ENCODE measurements around the gene SNTG2.

DNA sequence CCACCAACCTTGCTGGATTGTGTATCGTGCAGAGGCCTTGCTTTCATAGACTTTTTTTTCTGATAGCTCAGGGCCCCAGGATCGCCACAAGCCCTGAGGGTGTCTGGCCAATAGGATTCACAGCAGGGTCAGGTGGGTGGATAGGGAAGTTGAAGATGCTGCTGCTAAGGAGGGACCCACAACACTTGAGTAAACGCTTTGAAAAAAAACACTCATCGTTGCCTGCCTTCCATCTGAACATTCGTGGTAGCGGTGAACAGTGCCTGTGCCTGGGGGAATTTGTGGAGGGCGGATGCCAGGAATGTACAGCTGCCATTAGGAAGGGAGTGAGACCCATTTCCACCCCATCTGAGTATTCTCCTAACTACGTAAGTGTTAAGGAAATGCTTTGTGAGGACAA, 358.0 kb downstream of the SNTG2 start:
- TF ChIP-seq, protein P1, sequence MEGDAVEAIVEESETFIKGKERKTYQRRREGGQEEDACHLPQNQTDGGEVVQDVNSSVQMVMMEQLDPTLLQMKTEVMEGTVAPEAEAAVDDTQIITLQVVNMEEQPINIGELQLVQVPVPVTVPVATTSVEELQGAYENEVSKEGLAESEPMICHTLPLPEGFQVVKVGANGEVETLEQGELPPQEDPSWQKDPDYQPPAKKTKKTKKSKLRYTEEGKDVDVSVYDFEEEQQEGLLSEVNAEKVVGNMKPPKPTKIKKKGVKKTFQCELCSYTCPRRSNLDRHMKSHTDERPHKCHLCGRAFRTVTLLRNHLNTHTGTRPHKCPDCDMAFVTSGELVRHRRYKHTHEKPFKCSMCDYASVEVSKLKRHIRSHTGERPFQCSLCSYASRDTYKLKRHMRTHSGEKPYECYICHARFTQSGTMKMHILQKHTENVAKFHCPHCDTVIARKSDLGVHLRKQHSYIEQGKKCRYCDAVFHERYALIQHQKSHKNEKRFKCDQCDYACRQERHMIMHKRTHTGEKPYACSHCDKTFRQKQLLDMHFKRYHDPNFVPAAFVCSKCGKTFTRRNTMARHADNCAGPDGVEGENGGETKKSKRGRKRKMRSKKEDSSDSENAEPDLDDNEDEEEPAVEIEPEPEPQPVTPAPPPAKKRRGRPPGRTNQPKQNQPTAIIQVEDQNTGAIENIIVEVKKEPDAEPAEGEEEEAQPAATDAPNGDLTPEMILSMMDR (IDR thresholded peaks at IDR 0.05) = no peak
- no peak for TF ChIP-seq POLR2A (IDR thresholded peaks at IDR 0.05)
- TF ChIP-seq POLR2AphosphoS5 (IDR thresholded peaks at IDR 0.05) = no peak

Measured in prostate gland (tissue), 2 donors.